A673 (cell line): ENCODE results near the gene ELOVL6. TPM values are rescaled to one million over a fixed set of nuclear protein-coding genes. Genes with fewer than 3 reads are reported as not detected.

Experiments used
- BruUV-seq: library from RNA; stranded (reverse); fragments of 400-500 nt; replicated peaks from 2 replicates; lab custom pipeline; 2021; lab: Mats Ljungman, UMichigan
- CTCF ChIA-PET: fragments of 300-600 bp; sonication (Branson Sonifier 250); formaldehyde crosslinking; loops from one replicate; lab custom pipeline; 2022; ENCODE audit warnings: antibody characterized with exemption; lab: Charles Lee
- POLR2A ChIA-PET: fragments of 300-600 bp; sonication (Branson Sonifier 250); formaldehyde crosslinking; loops from one replicate; lab custom pipeline; 2022; ENCODE audit warnings: antibody characterized with exemption; ENCODE audit not compliant: low non-redundant PET; lab: Charles Lee
- DNase-seq: peaks from one replicate; pipeline ENCODE4 v3.0.0-alpha.2; 2015; ENCODE audit warnings: low spot score
- H3K27ac ChIP-seq: fragments of 200-600 bp; sonication (generic); 2 replicates; pipeline ENCODE4 v1.5.1; 2016; ENCODE audit warnings: mixed run types, low read depth, mild to moderate bottlenecking, mixed read lengths, antibody characterized with exemption, low read length; ENCODE audit not compliant: poor library complexity, severe bottlenecking
- H3K27me3 ChIP-seq: fragments of 200-600 bp; sonication (generic); replicated peaks from 2 replicates; pipeline ENCODE4 v1.6.1; 2017; ENCODE audit warnings: mixed run types, low read depth, mild to moderate bottlenecking, mixed read lengths, antibody characterized with exemption, low read length; ENCODE audit not compliant: insufficient read depth, poor library complexity
- H3K36me3 ChIP-seq: fragments of 200-600 bp; sonication (generic); 2 replicates; pipeline ENCODE4 v1.6.1; 2016; ENCODE audit warnings: mixed run types, mild to moderate bottlenecking, mixed read lengths, antibody characterized with exemption, low read length; ENCODE audit not compliant: insufficient read depth, poor library complexity, severe bottlenecking
- H3K4me1 ChIP-seq: fragments of 200-600 bp; sonication (generic); 2 replicates; pipeline ENCODE4 v1.6.1; 2017; ENCODE audit warnings: mixed run types, mild to moderate bottlenecking, mixed read lengths, antibody characterized with exemption, low read length; ENCODE audit not compliant: insufficient read depth, poor library complexity, severe bottlenecking
- H3K4me3 ChIP-seq: fragments of 200-600 bp; sonication (generic); 2 replicates; pipeline ENCODE4 v1.5.1; 2016; ENCODE audit warnings: low read depth, mixed run types, mild to moderate bottlenecking, mixed read lengths, low read length; ENCODE audit not compliant: poor library complexity, severe bottlenecking
- H3K9me3 ChIP-seq: fragments of 200-600 bp; sonication (generic); 2 replicates; pipeline ENCODE4 v1.6.1; 2016; ENCODE audit warnings: mixed run types, low read depth, mild to moderate bottlenecking, mixed read lengths, antibody characterized with exemption, low read length; ENCODE audit not compliant: poor library complexity, severe bottlenecking
- CTCF ChIP-seq: fragments of 300-800, 200-600 bp; sonication (generic); conservative IDR thresholded peaks from 2 replicates; pipeline ENCODE4 v1.5.1; 2017; ENCODE audit warnings: low read depth, mild to moderate bottlenecking, antibody characterized with exemption, low read length, moderate library complexity, mixed read lengths
- EZH2 ChIP-seq: fragments of 200-600 bp; sonication (generic); IDR thresholded peaks from 2 replicates; pipeline ENCODE4 v1.6.1; 2017; ENCODE audit warnings: borderline replicate concordance, low read depth, mild to moderate bottlenecking, mixed read lengths, antibody characterized with exemption, low read length; ENCODE audit not compliant: poor library complexity, severe bottlenecking
- intact Hi-C: fragments of 100-400 bp; cut with micrococcal nuclease; formaldehyde crosslinking; loops from one replicate; pipeline ENCODE4 v1.10.0; 2022; ENCODE audit not compliant: unreplicated experiment
- total RNA-seq: library from RNA; stranded (reverse); gene quantifications from 2 replicates; pipeline ENCODE4 v1.2.3, GENCODE V29; 2021

The ELOVL6 gene
- total RNA-seq, 1 experiment from 2014 or later, result 50.0 TPM

- intact Hi-C loops, result loop anchor here (2.0 to 10.0 kb wide), 4 partner anchors 192 to 509 kb away; partner anchors contain the start of gene ELOVL6
- POLR2A ChIA-PET, result no interaction called here
- Histone ChIP-seq H3K36me3 (no peaks in the 10 kb centered on the region), H3K9me3 (no peaks in the 10 kb centered on the region), H3K4me3 (no peak overlapping the region), H3K4me1 (peaks cover 3% of the 10 kb centered on the region), H3K27me3 (no peaks in the 10 kb centered on the region), H3K27ac (no peak overlapping the region)
- CTCF ChIA-PET, result no interaction called here
- TF ChIP-seq EZH2, result no peak
- TF ChIP-seq CTCF, result peak; percentile 85
- DNase-seq, result peak; percentile 84
- BruUV-seq, result no TSS peak
Observed at GRCh38 chr4:110005461-110006056, 192.9 kb downstream of the ELOVL6 start.

- POLR2A ChIA-PET, result no interaction called here
- intact Hi-C loops, result loop anchor here (2.0 to 10.0 kb wide), 2 partner anchors 310 to 510 kb away; no protein-coding TSS in a partner anchor
Observed at GRCh38 chr4:110004556-110004955, 193.9 kb downstream of the ELOVL6 start.

More at GRCh38 chr4:110004556-110004955, 193.9 kb downstream of the ELOVL6 start:
- no peak overlapping the region for H3K4me3 ChIP-seq
- H3K4me1 ChIP-seq, result peaks cover 2% of the 10 kb centered on the region
- no peaks in the 10 kb centered on the region for H3K9me3 ChIP-seq
- no TSS peak for BruUV-seq
- CTCF ChIA-PET, result interaction anchor here (0.6 kb wide), 1 partner anchor 133 kb away, joined by 3 read pairs; no protein-coding TSS in a partner anchor
- no peak for DNase-seq
- TF ChIP-seq EZH2, result no peak
- no peak for TF ChIP-seq CTCF
- H3K36me3 ChIP-seq, result no peaks in the 10 kb centered on the region
- H3K27me3 ChIP-seq, result no peaks in the 10 kb centered on the region
- H3K27ac ChIP-seq, result peak overlapping the region; percentile 39
